ENCODE results near the gene DUS2. TPM values are rescaled to one million over a fixed set of nuclear protein-coding genes. Genes with fewer than 3 reads are reported as not detected.

DUS2 gene
- total RNA-seq, 1 experiment from 2014 or later: 27.3 TPM

GRCh38 chr16:68088130-68088972 lies 65.3 kb downstream of the DUS2 start:
- H4K20me1 ChIP-seq (ENCODE audit: insufficient read depth): no peaks in the 10 kb centered on the region; the same call in 1 of the 2 replicates
- ATAC-seq: no peak
- H3K79me2 ChIP-seq (ENCODE audit: insufficient read depth, low read length): peaks cover 78% of the 10 kb centered on the region
- H3K9ac ChIP-seq (ENCODE audit: low read length): no peak overlapping the region
- H3K4me3 ChIP-seq (replicated peaks in 1 of 2; ENCODE audit: low read depth in 1 of 2, low read length in 2 of 2): no peak overlapping the region
- intact Hi-C loops (cut with micrococcal nuclease): no loop called here
- no peak for DNase-seq (ENCODE audit: low read depth, low spot score)
- no peak overlapping the region for H3K27ac ChIP-seq (ENCODE audit: low read depth, low read length)
- no peak overlapping the region for H2AFZ ChIP-seq (ENCODE audit: low read depth, low read length, poor library complexity, severe bottlenecking)
- no peaks in the 10 kb centered on the region for H3K27me3 ChIP-seq (ENCODE audit: insufficient read depth, low read length)
- RAD21 ChIA-PET (ENCODE audit: low non-redundant PET in 1 of 2, low total read pairs in 2 of 2, uncharacterized antibody in 2 of 2, unreplicated experiment in 2 of 2): no interaction called here
- H3K9me2 ChIP-seq (ENCODE audit: insufficient read depth): no peaks in the 10 kb centered on the region
- no peak overlapping the region for H3K4me2 ChIP-seq (ENCODE audit: low read length)
- no peaks in the 10 kb centered on the region for H3K9me3 ChIP-seq (ENCODE audit: control insufficient read depth in 1 of 2, insufficient read depth in 1 of 2, low read depth in 1 of 2, low read length in 2 of 2)
- CTCF ChIA-PET: no interaction called here
- H3K36me3 ChIP-seq (ENCODE audit: control insufficient read depth in 1 of 2, insufficient read depth in 2 of 2, low read length in 2 of 2): no peaks in the 10 kb centered on the region
- POLR2A ChIA-PET: interaction anchor here (1.5 kb wide), 1 partner anchor 148 kb away, joined by 4 read pairs; the partner anchor contains the start of gene ESRP2
- peaks cover 20 to 27% of the 10 kb centered on the region in 2 experiments; a peak in 3 of 4 replicates for H3K4me1 ChIP-seq (ENCODE audit: control insufficient read depth in 1 of 2, insufficient read depth in 2 of 2, low read length in 2 of 2)
- BruUV-seq (replicated peaks): no TSS peak
- TF ChIP-seq, protein P1, sequence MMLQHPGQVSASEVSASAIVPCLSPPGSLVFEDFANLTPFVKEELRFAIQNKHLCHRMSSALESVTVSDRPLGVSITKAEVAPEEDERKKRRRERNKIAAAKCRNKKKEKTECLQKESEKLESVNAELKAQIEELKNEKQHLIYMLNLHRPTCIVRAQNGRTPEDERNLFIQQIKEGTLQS (IDR thresholded peaks at IDR 0.05): no peak

- Histone ChIP-seq H3K4me1 (ENCODE audit: control insufficient read depth in 1 of 2, insufficient read depth in 2 of 2, low read length in 2 of 2) (peaks cover 20 to 27% of the 10 kb centered on the region in 2 experiments; a peak in 3 of 4 replicates), H3K4me2 (ENCODE audit: low read length) (no peak overlapping the region), H3K27me3 (ENCODE audit: insufficient read depth, low read length) (no peaks in the 10 kb centered on the region), H3K79me2 (ENCODE audit: insufficient read depth, low read length) (peaks cover 85% of the 10 kb centered on the region), H3K27ac (ENCODE audit: low read depth, low read length) (no peak overlapping the region), H3K9ac (ENCODE audit: low read length) (no peak overlapping the region), H2AFZ (ENCODE audit: low read depth, low read length, poor library complexity, severe bottlenecking) (no peak overlapping the region), H3K9me2 (ENCODE audit: insufficient read depth) (no peaks in the 10 kb centered on the region), H3K4me3 (replicated peaks in 1 of 2; ENCODE audit: low read depth in 1 of 2, low read length in 2 of 2) (no peak overlapping the region), H4K20me1 (ENCODE audit: insufficient read depth) (peaks cover 5% of the 10 kb centered on the region; the same call in 1 of the 2 replicates), H3K36me3 (ENCODE audit: control insufficient read depth in 1 of 2, insufficient read depth in 2 of 2, low read length in 2 of 2) (no peaks in the 10 kb centered on the region), H3K9me3 (ENCODE audit: control insufficient read depth in 1 of 2, insufficient read depth in 1 of 2, low read depth in 1 of 2, low read length in 2 of 2) (no peaks in the 10 kb centered on the region)
- intact Hi-C loops (cut with micrococcal nuclease): no loop called here
- no TSS peak for BruUV-seq (replicated peaks)
- ATAC-seq (no peak), DNase-seq (ENCODE audit: low read depth, low spot score) (no peak)
- ChIA-PET CTCF (no interaction called here), POLR2A (no interaction called here), RAD21 (ENCODE audit: low non-redundant PET in 1 of 2, low total read pairs in 2 of 2, uncharacterized antibody in 2 of 2, unreplicated experiment in 2 of 2) (no interaction called here)
- TF ChIP-seq, protein P2, sequence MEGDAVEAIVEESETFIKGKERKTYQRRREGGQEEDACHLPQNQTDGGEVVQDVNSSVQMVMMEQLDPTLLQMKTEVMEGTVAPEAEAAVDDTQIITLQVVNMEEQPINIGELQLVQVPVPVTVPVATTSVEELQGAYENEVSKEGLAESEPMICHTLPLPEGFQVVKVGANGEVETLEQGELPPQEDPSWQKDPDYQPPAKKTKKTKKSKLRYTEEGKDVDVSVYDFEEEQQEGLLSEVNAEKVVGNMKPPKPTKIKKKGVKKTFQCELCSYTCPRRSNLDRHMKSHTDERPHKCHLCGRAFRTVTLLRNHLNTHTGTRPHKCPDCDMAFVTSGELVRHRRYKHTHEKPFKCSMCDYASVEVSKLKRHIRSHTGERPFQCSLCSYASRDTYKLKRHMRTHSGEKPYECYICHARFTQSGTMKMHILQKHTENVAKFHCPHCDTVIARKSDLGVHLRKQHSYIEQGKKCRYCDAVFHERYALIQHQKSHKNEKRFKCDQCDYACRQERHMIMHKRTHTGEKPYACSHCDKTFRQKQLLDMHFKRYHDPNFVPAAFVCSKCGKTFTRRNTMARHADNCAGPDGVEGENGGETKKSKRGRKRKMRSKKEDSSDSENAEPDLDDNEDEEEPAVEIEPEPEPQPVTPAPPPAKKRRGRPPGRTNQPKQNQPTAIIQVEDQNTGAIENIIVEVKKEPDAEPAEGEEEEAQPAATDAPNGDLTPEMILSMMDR (IDR thresholded peaks at IDR 0.05 in 2 of 3, conservative IDR thresholded peaks at IDR 0.05 in 1 of 3; ENCODE audit: borderline replicate concordance in 1 of 3, insufficient read depth in 1 of 3, low read depth in 2 of 3, low read length in 2 of 3): no peak
- TF ChIP-seq SIN3A (IDR thresholded peaks at IDR 0.05; ENCODE audit: low read depth) (no peak), ZBTB33 (IDR thresholded peaks at IDR 0.05; ENCODE audit: extremely low read depth, insufficient replicate concordance, low read length) (no peak), POLR2A (IDR thresholded peaks at IDR 0.05; ENCODE audit: borderline replicate concordance, extremely low read depth, insufficient read depth, insufficient read length) (no peak), CEBPB (IDR thresholded peaks at IDR 0.05; ENCODE audit: low read depth) (no peak), SRF (IDR thresholded peaks at IDR 0.05; ENCODE audit: low read depth) (no peak), EGR1 (IDR thresholded peaks at IDR 0.05; ENCODE audit: low read depth) (no peak), EZH2phosphoT487 (IDR thresholded peaks at IDR 0.05; ENCODE audit: borderline replicate concordance) (no peak), FOSL1 (IDR thresholded peaks at IDR 0.05; ENCODE audit: low read depth) (no peak), YY1 (IDR thresholded peaks at IDR 0.05; ENCODE audit: extremely low read depth, insufficient replicate concordance, low read depth, low read length) (no peak), TCF7L2 (IDR thresholded peaks at IDR 0.05; ENCODE audit: borderline replicate concordance, extremely low read depth, insufficient read depth, insufficient read length) (no peak), RAD21 (IDR thresholded peaks at IDR 0.05; ENCODE audit: low read depth) (no peak), ZFX (IDR thresholded peaks at IDR 0.05) (no peak), MAX (IDR thresholded peaks at IDR 0.05) (no peak)
- TF ChIP-seq, protein P1 (IDR thresholded peaks at IDR 0.05): no peak
Measured at GRCh38 chr16:68089067-68089466, 66.0 kb downstream of the DUS2 start.

Data from HCT116 (cell line).